Stimulated activated CD4-positive, alpha-beta T cell treated with anti-CD3 and anti-CD28 coated beads, Interleukin-2, amount 100 ng/mL, for 24 hours (primary cell): ENCODE results near the gene CCL4L2.
"Not testable (repeated sequence)": the region's sequence is repeated elsewhere in the genome, so short reads cannot be mapped to it uniquely, and the experiment has no call there.

Experiments used
- DNase-seq, 2 donors: peaks; one replicate each; pipeline ENCODE4 v3.0.0-alpha.2; 2020

CCL4L2 gene

DNA sequence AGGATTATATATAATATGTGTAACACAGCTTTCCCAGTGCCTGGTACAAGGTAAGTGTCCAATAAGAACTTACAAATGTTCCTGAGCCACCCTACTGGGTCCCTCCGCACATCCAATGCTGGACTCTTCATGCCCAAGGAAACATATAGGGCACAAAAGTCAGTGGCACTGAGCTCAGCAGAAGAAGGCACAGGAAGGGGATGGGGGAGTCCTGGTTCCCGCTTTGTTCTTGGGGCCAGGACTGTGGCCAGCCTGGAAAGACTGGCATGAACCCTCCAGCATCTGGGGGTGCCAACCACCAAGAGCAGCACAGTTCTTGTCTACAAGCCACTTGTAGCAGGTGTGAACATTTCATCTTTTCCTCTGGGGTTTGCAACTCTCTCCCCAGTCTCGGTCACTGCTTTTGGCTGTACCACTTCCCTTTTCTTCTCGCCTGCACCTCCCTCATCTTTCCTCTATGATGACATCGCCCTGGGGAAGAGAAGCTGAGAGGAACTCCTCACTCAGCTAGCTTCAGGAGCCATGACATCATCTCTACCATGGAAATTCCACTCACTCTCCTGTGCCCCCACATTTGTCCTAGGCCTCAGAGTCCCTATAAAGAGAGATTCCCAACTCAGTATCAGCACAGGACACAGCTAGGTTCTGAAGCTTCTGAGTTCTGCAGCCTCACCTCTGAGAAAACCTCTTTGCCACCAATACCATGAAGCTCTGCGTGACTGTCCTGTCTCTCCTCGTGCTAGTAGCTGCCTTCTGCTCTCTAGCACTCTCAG lies at the start of gene CCL4L2:
CCL4L2 (plus strand) TSS at position 625 of the 773 bp plus-strand sequence.
- DNase-seq = not testable (repeated sequence)

DNA sequence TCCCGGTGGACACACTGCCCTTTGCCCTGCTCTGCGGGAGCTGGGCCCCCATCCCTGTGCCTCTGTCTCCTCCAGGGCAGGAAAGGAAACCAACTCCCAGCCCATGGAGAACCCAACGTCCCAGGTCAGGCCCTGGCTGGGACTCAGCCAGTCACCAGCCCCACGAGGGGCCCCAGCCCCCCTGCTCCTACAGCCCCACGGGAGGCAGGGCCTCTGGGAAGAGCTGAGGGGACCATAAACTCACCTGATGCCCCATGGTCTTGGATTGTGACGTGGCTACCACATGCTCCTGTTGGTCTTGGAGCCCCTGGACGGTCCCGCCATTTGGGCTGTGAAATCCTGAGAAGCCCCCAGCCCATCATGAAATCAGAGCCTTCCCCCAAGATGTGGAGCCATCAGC lies 42.0 kb upstream of the CCL4L2 start:
- not testable (repeated sequence) for DNase-seq

DNA sequence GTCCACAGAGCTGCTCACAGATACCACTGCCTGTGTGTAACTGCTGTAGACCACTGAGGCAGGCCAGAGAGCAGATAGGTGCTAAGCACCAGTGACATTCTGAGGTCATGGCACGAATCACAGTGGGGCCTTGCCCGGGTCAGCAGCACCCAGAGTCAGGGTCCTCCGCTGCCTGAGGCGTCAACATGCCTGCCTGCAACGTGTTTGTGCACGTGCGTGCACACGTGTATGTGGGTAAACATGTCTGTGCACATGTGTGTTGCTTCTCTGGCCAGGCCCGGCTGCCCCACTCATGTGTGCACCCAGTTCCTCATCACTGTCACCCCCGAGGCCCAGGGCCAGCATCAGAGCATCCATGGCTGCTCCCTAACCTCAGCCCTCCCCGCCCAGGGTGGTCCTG lies 34.3 kb upstream of the CCL4L2 start, which contains the start of gene TBC1D3B:
TBC1D3B (minus strand) TSS at position 101 of the 400 bp plus-strand sequence. CDS start 1,586 bp downstream, outside the sequence.
- DNase-seq = not testable (repeated sequence)

DNA sequence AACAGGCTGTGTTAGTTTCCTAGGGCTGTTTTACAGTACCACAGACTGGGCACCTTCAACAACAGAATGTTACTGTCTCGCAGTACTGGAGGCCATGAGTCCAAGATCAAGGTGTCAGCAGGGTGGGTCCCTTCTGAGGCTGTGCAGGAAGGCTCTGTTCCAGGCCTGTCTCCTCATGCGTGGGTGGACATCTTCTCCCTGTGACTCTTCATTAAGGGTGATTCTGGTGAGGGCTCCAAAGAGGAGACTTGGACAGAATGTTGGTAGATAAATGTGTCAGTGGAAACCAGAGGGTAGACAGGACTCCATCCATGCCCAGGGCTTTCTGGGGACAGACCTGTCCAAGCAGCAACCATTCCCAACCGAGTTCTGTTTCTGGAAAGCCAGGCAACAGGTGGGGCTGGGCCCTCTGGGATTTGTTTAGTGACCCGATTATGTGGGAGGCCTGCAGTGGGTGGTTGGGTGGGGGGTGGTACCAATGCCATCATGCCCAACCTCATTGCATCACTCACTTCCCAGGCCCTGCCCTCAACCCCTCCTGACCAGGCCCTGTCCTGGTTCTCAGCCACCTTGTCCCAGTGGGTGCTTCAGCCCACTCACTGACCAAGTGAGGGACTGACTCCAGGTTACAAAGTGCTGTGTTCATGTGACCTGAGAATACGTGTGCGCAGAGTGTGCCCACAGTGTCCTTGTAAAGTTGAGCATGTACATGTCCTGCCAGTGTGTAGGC lies 29.3 kb upstream of the CCL4L2 start:
- DNase-seq = peak in 1 of 2 donors; percentile 17

DNA sequence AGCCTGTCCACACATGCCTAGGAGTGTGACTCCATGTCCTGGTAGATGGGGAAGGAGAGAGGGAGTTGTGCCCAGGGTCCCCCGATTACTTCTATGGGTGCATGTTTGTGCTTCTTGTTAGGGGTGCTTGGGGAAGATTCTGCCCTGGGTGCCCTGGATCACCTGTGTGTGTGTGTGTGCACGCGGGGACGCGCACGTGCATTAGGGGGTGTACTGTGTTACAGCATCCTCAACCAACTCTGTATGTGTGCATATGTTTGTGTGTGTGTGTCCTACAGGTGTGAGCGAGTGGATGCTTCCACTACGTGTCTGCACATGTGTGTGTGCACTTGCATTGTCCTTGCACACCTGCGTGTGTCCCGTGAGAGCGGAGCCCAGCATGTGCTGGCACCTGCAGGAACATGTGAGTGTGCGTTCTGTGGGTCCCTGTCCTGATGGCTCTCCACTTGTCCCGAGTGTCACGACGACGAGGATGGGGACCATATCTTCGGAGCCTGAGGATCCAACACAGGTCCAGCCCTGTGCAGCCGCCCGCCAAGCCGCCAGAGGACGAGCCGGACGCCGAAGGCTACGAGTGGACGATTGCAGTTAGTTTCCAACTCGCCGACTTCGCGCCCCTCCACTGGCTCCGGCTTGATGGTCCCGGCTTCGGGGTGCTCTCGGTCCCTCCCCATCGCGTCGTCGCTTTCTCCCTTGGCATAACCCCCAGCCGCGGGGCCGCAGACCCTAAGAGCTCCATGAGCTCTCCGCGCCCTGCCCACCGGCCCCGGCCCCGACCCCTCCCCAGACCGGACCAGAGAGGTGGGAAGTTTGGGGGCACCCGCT lies 28.5 kb upstream of the CCL4L2 start:
- peak in 1 of 2 donors; percentile 18 for DNase-seq

DNA sequence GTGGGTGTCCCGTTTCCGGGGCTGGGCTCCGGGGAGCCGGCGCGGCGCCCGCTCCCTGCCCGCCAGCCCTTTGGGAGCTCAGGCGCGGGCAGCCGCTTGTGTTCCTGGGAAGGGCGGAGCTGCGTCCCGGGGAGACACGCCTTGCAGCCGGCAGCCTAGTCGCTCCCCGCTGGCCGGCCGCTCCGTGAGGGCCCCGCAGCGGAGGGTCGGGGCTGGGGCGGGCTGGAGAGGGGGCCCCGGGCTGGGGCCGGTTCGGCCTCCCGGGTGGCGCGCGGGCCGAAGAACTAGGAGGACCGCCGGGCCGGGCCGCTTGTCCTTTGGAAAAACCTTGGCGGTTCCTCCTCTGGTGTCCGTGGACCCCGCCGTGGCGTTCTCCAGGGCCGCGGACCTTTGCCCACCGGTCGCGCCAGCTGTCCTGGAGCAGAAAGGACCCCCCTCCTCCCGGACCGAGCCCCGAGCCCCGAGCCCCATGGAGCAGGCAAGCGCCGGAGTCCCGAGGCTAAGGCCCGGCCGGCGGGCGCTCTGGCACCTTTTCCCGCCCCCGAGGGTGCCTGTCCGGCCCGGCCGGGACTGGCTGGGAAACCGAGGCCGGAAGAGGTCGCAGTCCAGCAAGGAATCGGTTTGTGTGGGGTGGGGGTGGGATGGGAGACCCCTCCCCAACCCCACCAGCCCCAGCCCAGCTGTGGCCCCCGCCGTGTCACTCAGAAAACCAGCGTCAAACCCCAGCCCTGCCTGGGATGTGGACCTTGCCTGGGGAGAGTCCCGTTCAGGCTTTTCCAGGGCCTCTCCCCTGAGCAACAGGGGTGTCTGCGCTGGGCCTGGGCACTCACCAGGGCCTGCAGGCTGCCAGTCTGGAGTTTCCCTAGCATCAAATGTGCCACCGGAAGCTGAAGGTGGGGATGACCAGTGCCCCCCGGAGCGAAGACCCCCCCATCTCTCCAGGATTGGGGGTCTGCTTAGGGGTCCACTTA lies 27.6 kb upstream of the CCL4L2 start:
- DNase-seq = peak in 1 of 2 donors; percentile 42

DNA sequence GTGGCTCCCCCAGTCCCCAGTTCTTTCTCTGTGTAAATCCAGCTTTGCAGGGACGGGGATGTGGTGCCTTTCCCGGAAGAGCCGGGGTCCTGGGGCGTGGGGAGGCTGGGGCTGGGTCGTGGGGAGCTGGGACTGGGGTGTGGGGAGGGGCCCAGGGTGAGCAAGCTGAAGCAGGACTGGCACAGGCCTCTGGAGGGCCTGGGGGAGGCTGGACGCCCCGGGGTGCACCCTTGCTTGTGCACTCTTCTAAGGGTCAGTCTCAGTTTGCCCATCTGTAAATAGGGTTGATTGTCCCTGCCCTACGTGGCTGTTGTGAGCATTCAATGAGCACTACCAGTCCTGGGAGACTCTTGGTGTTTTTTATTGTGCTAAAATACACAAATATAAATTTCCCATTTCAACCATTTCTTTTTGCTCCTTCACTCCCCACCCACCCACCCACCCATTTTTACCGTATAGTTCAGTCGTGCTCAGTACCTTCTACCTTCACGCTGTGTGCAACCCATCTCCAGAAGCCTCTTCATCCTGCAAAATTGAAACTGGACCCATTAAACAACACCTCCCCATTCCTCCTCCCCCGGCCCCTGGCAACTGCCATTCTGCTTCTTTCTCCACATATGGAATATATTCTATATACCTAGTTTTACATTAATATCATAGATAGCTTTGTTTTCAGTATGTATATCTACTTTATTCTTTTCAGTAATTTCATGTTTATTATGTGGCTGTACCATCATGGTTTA lies 26.7 kb upstream of the CCL4L2 start:
- DNase-seq = no peak

DNA sequence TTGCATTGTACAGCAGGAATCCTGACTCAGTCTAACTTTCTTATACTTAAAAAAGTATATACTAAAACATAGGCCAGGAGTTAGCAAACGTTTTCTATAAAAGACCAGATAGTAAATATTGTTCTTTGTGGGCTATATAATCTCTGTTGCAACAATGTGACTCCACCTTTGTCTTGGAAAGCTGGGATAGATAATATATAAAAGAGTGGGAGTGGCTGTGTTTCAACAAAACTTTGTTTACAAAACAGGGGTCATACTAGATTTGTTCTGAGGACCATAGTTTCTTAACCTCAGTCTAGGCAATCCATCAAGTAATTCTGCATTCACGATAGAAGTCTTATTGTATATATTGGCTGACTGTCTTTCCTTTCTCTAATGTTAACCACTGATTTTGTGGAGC lies 25.4 kb upstream of the CCL4L2 start:
- DNase-seq = no peak

DNA sequence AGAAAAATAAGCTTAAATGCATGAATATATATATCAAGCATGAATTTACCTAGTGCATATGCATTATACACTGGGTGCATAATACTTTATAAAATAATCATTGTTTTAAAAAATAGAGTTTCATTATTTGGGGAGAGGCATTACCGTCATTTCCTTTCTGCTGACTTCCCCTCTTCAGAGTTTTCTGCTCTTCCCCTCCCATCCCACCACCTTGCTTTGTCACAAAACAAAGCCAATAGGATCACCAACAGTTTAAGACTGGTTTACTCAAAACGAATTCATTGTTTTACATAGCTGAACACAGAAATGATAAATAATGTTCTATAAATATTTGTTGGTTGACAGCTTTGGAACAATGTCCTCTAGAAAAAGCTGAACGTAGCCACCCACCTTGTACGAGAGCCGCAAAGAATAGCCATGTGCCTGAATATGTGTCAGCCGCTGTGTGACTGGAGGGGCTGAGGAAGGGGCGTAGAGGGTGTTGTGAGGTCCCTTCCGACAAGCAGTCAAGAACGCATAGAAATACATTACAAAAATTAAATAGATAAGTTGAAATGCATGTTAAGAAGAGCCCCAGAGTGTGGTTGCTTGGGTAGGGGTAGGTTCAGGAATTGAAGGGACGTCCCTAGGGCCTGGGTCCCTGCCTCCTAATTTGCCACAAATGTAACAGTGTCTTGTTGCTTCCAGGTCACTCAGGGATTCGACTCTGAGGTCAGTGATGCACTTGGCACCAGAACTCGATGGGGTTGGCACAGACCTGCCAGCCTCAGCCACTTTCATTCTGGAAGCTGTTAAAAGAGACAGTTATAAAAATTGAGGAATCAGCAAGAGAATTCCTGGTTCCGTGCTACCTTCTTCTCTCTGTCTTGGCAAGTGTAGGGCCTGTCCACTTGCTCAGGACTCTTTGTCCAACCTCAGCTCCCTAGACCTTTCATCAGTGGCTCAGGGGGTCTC lies 23.8 kb upstream of the CCL4L2 start:
- DNase-seq = not testable (repeated sequence)

DNA sequence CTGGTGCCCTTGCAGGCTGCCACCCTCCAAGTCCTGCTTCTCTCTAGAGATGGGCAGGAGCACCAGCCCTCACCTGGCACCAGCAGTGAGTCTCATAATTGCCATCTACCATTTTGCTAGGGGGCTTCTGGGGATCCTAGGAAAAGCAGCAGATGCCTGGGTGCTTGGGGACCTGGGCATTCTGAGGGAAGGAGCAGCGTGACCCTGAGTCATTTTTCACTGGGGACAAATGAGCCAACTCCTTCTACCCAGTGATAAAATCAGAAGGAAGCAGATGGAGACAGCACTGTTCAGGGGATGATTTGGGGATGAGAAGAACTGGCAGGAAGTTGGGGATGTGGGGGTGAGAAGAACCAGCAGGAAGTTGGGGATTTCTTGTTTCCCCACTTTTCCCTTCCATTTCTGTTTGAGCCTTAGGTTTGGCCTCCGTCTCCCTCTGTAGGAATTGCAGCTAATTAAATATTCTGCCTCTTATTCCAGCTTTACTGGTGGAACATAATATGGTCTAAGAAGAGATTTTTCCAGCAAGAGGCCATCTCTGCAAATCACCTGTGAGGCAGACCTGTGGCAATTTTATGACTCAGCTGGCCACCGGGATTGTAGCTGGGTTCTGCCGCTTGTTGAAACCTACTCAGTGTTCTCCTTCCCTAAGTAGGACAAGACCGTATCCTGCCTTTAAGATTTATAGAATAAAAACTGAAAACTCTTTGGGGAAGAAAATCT lies 22.8 kb upstream of the CCL4L2 start:
- DNase-seq = not testable (repeated sequence)

DNA sequence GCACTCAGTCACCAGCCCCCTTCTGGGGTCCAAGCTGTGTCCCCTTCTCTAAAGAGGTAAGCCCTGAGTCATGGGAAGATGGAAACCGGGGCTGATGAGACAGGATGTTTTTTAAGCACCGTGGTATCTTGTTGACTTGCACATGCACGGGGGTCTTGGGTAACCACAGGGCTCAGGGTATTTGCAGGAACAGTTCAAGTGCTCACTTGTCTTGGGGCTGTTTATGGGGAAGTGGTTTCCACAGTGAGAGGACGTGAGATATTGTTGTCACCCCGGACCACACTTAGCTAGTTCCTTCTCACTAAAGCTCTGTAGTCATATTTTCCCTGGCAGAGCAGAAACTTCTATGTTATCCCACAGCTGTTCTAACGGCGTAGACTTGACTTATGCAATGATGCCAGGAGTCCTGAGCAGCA lies 22.0 kb upstream of the CCL4L2 start:
- no peak for DNase-seq

DNA sequence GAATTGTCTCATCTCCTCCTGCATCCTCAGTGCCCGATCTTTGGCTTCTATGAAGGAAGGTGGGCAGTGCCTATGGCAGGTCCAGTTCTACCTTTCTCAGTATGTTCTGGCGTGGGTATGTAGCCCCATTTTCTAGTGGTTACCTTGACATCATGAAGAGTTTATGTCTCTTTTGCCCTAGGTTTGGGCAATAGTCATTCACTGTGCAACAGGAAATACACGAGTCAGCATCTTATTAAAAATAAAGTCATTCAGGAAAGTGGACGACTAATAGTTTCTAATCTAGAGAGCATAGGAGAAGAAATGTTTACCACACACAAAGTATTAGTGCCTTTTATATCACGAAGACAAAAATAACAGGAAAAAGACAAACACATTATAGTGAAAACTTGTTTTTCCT lies 20.9 kb upstream of the CCL4L2 start:
- DNase-seq = not testable (repeated sequence)

DNA sequence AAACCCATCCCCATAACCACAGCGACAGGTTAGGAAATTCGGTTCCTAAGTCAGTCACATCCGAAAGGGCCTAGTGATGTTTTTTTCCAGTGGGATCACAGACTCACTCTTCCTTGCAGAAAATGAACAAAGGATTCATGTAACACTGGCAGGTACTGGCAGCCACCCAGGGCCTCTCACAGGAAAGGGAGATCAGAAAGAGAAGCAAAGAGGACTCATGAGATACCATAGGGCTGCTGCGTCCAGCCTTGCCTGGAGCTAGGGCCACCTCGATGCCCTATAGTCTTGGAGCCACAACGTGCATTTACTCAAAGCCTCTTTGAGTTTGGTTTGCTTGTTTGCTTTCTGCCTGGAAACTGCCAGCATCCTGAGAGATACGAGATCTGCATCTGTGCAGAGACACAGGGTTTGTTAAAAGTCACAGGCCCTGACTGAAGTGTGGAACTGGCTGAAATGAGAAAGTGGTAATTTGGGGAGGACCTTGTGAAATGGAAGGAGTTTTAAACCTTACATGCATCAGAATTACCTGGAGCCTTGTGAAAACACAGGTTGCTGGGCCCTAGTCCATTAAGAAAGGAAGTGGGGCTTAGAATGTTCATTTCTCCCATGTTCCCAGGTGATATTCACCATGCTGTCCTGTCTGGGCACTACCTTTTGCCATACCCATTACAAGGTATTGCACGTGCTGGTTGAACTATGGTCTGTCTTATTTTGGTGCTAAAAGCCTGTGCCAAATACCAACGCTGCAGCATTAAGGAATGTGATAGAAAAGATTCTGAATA lies 20.1 kb upstream of the CCL4L2 start:
- peak in 1 of 2 donors; percentile 17 for DNase-seq

DNA sequence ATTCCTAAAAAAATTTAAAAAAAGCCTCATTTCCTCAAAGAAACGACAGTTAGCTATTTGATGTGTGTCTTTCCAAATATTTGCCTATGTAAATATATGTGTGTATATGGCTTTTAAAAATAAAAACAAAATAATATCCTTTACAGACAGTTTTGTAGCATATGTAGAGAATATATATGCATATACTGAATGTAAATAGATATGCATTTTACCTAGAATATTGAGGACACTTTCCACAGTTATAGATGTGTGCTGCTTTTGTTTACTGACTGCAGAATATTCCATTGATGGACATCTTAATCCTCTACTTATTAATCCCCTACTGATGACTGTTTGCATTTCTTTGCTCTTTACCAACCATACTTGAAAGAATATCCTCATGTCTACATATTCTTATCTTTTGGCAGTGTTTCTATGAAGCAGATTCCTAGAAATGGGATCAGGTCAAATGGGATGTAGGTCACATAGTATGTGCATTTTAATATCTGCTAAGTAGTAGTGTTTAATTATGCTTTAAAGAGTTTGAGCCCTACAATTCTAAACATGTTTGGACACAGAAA lies 17.6 kb upstream of the CCL4L2 start:
- DNase-seq = no peak

DNA sequence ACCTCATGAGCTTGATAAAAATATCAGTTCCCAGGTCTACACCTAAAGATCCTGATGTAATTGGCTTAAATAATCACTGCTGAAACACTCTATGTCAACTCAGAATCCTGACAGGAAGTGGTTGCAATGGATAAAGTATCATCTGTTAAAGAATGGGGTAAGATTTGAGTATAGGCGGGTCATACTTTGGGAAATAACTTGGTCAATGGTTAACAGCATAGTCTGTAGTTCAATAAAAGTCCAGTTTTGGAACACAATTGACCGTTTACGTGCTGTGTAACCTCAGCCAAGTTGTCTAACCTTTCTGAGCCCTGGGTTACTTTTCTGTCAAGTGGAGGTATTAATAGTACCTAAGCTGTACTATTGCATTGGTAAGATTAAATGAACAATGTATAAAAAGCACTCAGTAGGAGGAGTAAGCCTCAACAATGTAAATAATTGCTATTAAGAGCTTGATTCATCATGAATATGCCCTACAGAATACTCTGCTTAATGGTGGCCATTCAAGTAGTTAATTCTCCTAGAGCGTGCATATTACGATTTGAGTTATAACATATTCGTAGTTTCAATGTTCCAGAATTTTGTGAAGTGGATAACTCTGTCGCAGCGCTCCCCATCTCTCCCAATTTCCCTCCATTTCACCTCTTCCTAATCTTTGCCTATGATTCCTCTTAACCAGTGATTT lies 16.6 kb upstream of the CCL4L2 start:
- not testable (repeated sequence) for DNase-seq

DNA sequence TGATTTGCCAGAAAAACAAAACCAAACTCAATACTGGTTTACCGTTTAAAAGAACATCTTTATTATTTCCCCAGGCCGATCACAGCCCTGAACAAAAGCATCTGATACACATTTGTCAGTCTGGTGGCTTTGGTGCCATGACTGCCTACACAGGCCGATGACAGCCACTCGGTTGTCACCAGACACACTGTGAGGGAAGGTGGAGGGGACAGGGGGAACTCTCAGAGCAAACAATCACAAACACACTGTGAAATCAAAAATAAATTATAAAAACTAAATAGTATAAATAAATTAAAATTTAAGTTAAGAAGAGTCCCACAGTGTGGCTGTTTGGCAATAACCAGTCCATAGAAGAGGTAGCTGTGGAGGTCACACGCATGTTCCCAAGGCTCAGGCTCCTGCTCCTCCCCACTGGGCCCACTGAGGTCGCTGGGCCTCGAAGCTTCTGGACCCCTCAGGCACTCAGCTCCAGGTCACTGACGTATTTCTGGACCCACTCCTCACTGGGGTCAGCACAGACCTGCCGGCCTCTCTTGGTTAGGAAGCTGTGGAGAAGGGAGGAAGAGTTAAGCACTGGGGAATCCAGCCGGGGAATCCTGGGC lies 15.9 kb upstream of the CCL4L2 start:
- DNase-seq = peak in 1 of 2 donors; percentile 16
